ENCODE results near the gene CCL19.

CCL19 gene

DNA sequence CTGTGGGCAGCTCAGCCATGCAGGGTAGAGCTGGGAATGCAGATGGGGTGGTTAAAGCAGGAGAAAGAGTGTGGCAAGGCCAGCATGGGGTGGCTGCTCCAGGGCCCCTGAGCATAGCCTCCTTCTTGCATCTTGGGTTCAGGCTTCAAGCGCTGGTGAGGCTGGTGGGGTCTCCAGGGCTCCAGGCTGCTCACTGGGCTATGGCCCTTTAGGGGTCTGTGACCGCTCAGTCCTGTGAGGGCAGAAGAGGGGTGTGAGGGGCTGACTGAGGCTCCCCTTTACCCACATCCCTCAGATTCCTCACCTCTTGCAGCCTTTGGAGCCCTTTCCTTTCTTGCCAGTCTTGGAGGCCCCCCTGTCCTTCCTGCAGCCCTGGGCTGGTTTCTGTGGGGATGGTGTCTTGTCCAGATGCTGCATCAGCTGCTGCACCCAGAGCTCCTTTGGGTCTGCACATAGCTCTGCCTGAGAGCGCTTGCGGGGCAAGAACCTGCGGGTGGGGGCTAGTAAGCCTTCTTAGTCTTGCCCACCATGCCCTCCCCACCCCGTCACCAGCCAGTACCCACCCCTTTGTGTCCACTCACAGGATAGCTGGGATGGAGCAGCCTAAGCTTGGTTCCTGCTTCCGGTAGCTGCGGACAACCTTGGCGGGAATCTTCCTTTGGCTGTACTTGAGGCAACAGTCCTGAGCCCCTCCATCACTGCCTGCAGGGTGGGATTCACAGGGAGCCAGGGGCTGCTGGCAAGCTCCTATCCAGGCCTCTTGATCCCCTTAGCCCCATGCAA, 18.3 kb upstream of the CCL19 start:
- Mint-ChIP-seq H3K36me3 (no peaks in the 10 kb centered on the region), H3K4me3 (no peak overlapping the region), H3K9me3 (no peaks in the 10 kb centered on the region), H3K4me1 (no peaks in the 10 kb centered on the region), H3K27ac (no peak overlapping the region), H3K27me3 (no peaks in the 10 kb centered on the region)

- Mint-ChIP-seq H3K9me3 (no peaks in the 10 kb centered on the region), H3K27ac (no peak overlapping the region), H3K36me3 (no peaks in the 10 kb centered on the region), H3K4me1 (peaks cover under 1% of the 10 kb centered on the region), H3K4me3 (no peak overlapping the region), H3K27me3 (no peaks in the 10 kb centered on the region)
These were observed 16.1 kb upstream of the CCL19 start for GRCh38 chr9:34707130-34707529.

GRCh38 chr9:34701769-34702736, 11.0 kb upstream of the CCL19 start:
- H3K27ac Mint-ChIP-seq, result peak overlapping the region; percentile 24
- peak overlapping the region; percentile 73 for H3K4me3 Mint-ChIP-seq
- peaks cover 3% of the 10 kb centered on the region for H3K27me3 Mint-ChIP-seq
- no peaks in the 10 kb centered on the region for H3K9me3 Mint-ChIP-seq
- peaks cover 10% of the 10 kb centered on the region for H3K4me1 Mint-ChIP-seq
- no peaks in the 10 kb centered on the region for H3K36me3 Mint-ChIP-seq

- H3K4me1 Mint-ChIP-seq, result peaks cover 10% of the 10 kb centered on the region
- H3K27me3 Mint-ChIP-seq, result peaks cover 3% of the 10 kb centered on the region
- H3K36me3 Mint-ChIP-seq, result no peaks in the 10 kb centered on the region
- H3K27ac Mint-ChIP-seq, result no peak overlapping the region
- no peaks in the 10 kb centered on the region for H3K9me3 Mint-ChIP-seq
- peak overlapping the region; percentile 27 for H3K4me3 Mint-ChIP-seq
These were observed 10.1 kb upstream of the CCL19 start for GRCh38 chr9:34701023-34701768.

DNA sequence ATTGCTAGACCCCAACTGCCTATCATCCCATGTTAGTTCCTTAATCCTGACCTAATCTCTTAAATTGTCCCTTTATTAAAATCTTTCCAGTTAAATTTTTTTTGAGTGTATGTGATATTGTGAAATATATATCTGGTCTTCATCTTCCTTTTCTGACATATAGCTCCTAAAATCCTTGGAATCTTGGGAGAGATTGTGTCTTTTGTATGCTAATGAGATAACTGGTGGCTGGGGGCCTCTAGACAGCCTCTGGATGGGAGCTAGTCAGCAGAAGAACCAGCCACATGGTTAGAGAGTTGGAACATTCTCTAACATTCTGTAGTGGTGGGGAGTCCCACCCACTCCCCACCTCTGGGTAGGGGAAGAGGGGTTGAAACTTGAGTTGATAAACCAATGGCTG, 3.7 kb upstream of the CCL19 start:
- H3K9me3 Mint-ChIP-seq, result no peaks in the 10 kb centered on the region
- no peaks in the 10 kb centered on the region for H3K4me1 Mint-ChIP-seq
- H3K36me3 Mint-ChIP-seq, result no peaks in the 10 kb centered on the region
- no peaks in the 10 kb centered on the region for H3K27me3 Mint-ChIP-seq
- no peak overlapping the region for H3K4me3 Mint-ChIP-seq
- no peak overlapping the region for H3K27ac Mint-ChIP-seq

DNA sequence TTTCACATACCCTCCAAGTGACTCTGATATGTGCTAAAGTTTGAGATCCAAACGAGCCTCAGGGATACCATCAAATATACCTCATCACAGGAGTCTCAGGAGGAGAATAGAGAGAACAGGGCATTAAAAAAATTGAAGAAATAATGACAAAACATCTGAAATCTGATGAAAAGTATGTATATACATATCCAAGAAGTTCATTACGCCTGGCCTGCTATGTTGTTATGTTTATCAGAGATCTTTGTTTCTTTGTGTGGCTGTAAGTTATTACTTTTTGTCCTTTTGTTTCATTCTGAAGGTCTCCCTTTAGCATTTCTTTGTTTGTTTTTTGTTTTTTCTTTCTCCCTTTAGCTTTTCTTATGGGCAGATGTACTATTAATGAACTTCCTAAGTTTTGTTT, 2.5 kb upstream of the CCL19 start:
- no peaks in the 10 kb centered on the region for H3K9me3 Mint-ChIP-seq
- H3K4me3 Mint-ChIP-seq, result no peak overlapping the region
- H3K27me3 Mint-ChIP-seq, result no peaks in the 10 kb centered on the region
- no peaks in the 10 kb centered on the region for H3K36me3 Mint-ChIP-seq
- no peak overlapping the region for H3K27ac Mint-ChIP-seq
- no peaks in the 10 kb centered on the region for H3K4me1 Mint-ChIP-seq

- H3K36me3 Mint-ChIP-seq, result no peaks in the 10 kb centered on the region
- H3K27me3 Mint-ChIP-seq, result no peaks in the 10 kb centered on the region
- no peak overlapping the region for H3K27ac Mint-ChIP-seq
- H3K4me3 Mint-ChIP-seq, result no peak overlapping the region
- H3K4me1 Mint-ChIP-seq, result no peaks in the 10 kb centered on the region
- H3K9me3 Mint-ChIP-seq, result no peaks in the 10 kb centered on the region
These were observed 850 bp upstream of the CCL19 start for GRCh38 chr9:34691936-34692315.

DNA sequence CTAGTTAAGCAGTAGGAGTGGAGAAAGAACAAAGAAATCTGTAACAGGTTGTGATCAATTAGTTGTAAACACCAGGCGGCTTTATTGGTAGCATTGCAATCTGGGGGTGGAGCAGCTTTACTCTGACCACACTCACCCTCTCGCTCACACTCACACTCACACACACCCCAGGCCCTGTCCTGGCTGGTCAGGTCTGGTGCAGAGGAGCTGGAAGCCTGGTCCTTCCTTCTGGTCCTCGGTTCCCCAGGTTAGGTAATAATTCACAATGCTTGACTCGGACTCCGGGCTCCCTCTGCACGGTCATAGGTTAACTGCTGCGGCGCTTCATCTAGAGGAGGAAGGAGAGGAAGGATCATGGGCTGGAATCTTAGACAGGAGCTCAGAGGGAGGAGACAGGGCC, 1.6 kb downstream of the CCL19 start:
- no peak overlapping the region for H3K27ac Mint-ChIP-seq
- no peaks in the 10 kb centered on the region for H3K36me3 Mint-ChIP-seq
- no peaks in the 10 kb centered on the region for H3K4me1 Mint-ChIP-seq
- H3K27me3 Mint-ChIP-seq, result no peaks in the 10 kb centered on the region
- no peaks in the 10 kb centered on the region for H3K9me3 Mint-ChIP-seq
- H3K4me3 Mint-ChIP-seq, result no peak overlapping the region

DNA sequence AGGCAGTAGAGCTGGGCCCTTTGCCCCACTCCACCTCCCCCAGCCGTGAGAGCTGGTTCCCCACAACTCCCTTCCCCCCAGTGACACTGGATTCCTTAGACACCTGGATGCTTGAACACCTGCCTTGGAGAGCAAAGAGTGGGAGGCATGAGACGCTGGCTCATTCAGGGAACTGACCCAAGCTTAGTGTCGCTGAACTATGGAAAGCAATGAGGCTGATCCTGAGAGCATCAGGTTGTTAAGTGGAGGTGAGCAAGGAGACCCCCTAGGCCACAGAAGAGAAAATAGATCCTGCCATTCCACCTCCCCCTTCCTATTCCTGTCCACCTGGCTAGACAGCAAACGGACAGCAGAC, 2.0 kb downstream of the CCL19 start:
- no peaks in the 10 kb centered on the region for H3K9me3 Mint-ChIP-seq
- peaks cover 4% of the 10 kb centered on the region for H3K4me1 Mint-ChIP-seq
- no peaks in the 10 kb centered on the region for H3K36me3 Mint-ChIP-seq
- H3K27ac Mint-ChIP-seq, result no peak overlapping the region
- H3K27me3 Mint-ChIP-seq, result no peaks in the 10 kb centered on the region
- no peak overlapping the region for H3K4me3 Mint-ChIP-seq

DNA sequence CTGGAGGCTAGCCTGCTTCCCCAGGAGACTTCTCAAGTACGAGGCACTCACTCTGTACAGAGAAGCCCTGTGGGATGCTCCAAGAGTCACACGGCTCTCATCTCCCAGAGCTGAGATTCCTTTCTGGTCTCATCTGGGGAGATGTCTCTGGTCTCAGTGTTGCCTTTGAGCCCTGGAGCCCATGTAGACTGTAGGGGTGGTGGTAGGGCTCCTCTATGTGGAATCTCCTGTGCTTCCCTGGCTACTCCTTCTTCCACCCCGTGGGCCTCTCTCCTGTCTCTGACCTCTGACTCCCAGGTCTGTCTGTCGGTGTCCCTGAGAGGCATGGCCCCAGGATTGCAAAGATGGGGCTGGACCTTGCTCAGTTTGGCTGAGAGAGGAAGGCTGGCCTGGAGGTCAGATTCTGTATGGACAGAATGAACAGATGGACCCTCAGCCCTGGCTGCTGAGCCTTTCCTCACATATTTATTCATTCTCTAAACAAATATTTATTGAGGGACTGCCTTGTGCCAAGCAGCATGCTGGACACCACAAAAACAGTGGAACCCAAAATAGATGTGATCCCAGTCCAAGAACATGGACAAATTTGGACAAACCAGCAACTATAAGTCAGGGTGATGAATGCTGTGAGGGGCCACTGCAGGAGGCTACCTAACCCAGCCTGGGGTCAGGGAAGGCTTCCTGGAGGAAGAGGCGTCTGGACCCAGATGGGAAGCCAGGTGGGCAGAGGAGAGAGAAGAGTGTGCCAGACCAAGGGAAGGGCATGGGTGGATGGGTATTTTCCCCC, 2.6 kb downstream of the CCL19 start:
- Mint-ChIP-seq H3K4me3 (no peak overlapping the region), H3K36me3 (no peaks in the 10 kb centered on the region), H3K27me3 (no peaks in the 10 kb centered on the region), H3K27ac (no peak overlapping the region), H3K9me3 (no peaks in the 10 kb centered on the region), H3K4me1 (peaks cover 8% of the 10 kb centered on the region)

DNA sequence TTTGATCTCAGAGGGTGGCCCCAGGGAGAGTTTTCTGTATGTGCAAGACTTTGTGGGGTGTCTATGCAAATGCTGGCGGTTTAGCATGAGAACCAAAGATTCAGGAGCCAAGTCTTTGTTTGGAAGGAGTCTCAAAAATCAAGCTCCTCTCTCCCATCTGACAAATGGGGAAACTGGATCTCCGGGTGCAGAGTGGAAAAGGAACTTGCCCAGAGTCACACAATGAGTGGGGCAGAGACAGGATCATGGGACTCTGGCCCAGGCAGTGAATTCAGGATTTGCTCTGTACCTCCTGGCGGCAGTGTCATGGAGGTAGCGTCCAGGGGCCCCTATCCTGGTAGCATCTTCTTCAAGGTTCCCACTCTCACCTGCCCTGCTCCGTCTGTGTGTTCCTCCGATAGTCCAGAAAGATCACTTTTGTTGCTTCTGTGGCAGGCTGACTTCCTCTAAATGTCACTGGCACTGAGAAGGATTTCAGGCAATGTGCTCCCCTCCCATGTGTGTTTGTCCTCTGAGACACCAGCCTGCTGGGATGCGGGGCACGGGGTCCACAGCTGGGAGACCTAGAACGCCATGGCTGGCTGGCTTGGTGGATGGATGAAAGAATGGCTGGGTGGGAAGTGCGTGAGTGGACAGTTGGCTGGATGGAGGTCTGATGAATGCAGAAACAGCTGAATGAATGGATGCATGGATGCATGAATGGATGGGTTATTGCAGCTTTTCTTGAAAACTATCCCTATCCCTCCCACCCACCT, 3.6 kb downstream of the CCL19 start:
- Mint-ChIP-seq H3K27ac (no peak overlapping the region), H3K9me3 (no peaks in the 10 kb centered on the region), H3K27me3 (no peaks in the 10 kb centered on the region)

DNA sequence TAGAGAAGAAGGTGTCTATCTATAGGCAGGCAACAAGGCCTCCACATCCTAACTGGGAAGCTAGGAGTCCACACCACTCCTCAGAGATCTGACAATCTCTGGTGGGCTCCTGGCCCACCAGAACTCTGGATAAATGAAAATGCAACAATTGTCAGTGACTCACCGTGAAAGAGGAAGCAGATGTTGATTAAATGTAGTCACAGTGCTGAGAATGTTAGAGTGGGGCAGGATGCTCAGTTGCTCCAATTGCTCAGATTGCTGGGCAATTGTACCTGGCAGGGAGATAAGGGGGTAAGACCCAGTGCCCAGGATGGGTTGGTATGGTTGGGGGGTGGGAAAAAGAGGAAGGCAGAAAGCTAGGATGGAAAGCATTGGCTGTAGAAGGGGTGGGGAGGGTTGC, 4.3 kb downstream of the CCL19 start:
- no peaks in the 10 kb centered on the region for H3K27me3 Mint-ChIP-seq
- H3K36me3 Mint-ChIP-seq, result no peaks in the 10 kb centered on the region
- H3K27ac Mint-ChIP-seq, result no peak overlapping the region
- H3K4me3 Mint-ChIP-seq, result no peak overlapping the region
- no peaks in the 10 kb centered on the region for H3K9me3 Mint-ChIP-seq
- peaks cover 8% of the 10 kb centered on the region for H3K4me1 Mint-ChIP-seq

More for the DNA sequence above, 3.6 kb downstream of the CCL19 start:
- no peak overlapping the region for H3K4me3 Mint-ChIP-seq
- H3K36me3 Mint-ChIP-seq, result no peaks in the 10 kb centered on the region
- H3K4me1 Mint-ChIP-seq, result peaks cover 8% of the 10 kb centered on the region

- H3K9me3 Mint-ChIP-seq, result no peaks in the 10 kb centered on the region
- no peaks in the 10 kb centered on the region for H3K27me3 Mint-ChIP-seq
- no peak overlapping the region for H3K4me3 Mint-ChIP-seq
- peaks cover 8% of the 10 kb centered on the region for H3K4me1 Mint-ChIP-seq
- no peaks in the 10 kb centered on the region for H3K36me3 Mint-ChIP-seq
- no peak overlapping the region for H3K27ac Mint-ChIP-seq
These were observed 4.8 kb downstream of the CCL19 start for GRCh38 chr9:34686231-34686630.

DNA sequence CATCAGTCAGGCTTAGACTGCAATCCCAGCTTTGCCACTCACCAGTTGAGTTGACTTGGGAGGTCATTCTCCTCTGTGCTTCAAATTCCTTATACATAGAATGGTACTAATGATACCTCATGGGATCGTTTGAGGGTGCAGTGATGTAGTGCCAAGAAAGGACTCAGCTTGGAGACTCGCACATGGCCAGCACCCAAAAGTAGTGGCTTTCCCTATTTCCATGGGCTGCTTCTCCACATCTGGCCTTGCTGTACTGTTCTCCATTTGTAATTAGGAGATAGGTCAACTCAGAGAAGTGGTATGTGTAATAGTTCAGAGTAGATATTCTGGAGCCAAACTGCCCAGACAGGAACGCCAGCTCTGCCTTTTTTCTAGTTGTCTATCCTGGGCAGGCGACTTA, 5.5 kb downstream of the CCL19 start:
- Mint-ChIP-seq H3K4me3 (no peak overlapping the region), H3K9me3 (no peaks in the 10 kb centered on the region), H3K27ac (peak overlapping the region; percentile 36), H3K4me1 (peaks cover 8% of the 10 kb centered on the region), H3K27me3 (no peaks in the 10 kb centered on the region), H3K36me3 (no peaks in the 10 kb centered on the region)

Measured in activated naive CD4-positive, alpha-beta T cell treated with anti-CD3 and anti-CD28 coated beads, Interleukin-2, amount 50 U/mL, for 24 hours (primary cell).